ENCODE results near the gene HOMER2. TPM values are rescaled to one million over a fixed set of nuclear protein-coding genes. Genes with fewer than 3 reads are reported as not detected.

The HOMER2 gene
- total and polyA plus RNA-seq, 2 of the 13 experiments (the other 11 are each of a cell fraction or from before 2014, with no cell fraction given), result 12.9 to 14.1 TPM

- ATAC-seq (no peak), FAIRE-seq (no peak), DNase-seq (ENCODE audit: low spot score) (no peak)
- no peak overlapping the region for H2AFZ ChIP-seq (ENCODE audit: low read length)
- H3K4me1 ChIP-seq (ENCODE audit: insufficient read depth, low read length), result peaks cover 4% of the 10 kb centered on the region; the same call in 1 of the 2 replicates
- no peak overlapping the region for H3K4me3 ChIP-seq (replicated peaks in 1 of 3; ENCODE audit: insufficient read depth in 1 of 3, low read depth in 2 of 3, low read length in 3 of 3)
- WGBS (ENCODE audit: low lambda C conversion rate), result 68% methylated on average over 6 of the region's 6 CpGs
- ChIA-PET POLR2A (no interaction called here), CTCF (ENCODE audit: low intra/inter-chr PET ratio, low total read pairs) (no interaction called here)
- intact Hi-C loops (cut with micrococcal nuclease; ENCODE audit: unreplicated experiment) (no loop called here), in situ Hi-C loops (cut with HindIII; ENCODE audit: extremely low pct_ligation_motif_present, low pct_unique_long_range_greater_than_20kb) (no loop called here)
- H3K9me3 ChIP-seq (ENCODE audit: low read length), result peaks cover 12% of the 10 kb centered on the region
- H3K27me3 ChIP-seq (ENCODE audit: control insufficient read depth in 1 of 2, insufficient read depth in 2 of 2, low read length in 2 of 2), result no peaks in the 10 kb centered on the region
- H3K36me3 ChIP-seq (replicated peaks in 1 of 2; ENCODE audit: control insufficient read depth in 1 of 2, insufficient read depth in 2 of 2, low read length in 2 of 2), result no peaks in the 10 kb centered on the region
- no TSS peak for BruUV-seq (replicated peaks)
- H3K27ac ChIP-seq (ENCODE audit: extremely low read length, insufficient read depth, low read length), result no peak overlapping the region
- H3K4me2 ChIP-seq (ENCODE audit: low read depth, low read length), result no peak overlapping the region
- no peak overlapping the region for H3K9ac ChIP-seq (ENCODE audit: insufficient read depth, low read depth, low read length)
- no peaks in the 10 kb centered on the region for H3K79me2 ChIP-seq (ENCODE audit: insufficient read depth, low read length)
- no peaks in the 10 kb centered on the region for H4K20me1 ChIP-seq (ENCODE audit: insufficient read depth, low read length)
- TF ChIP-seq ZNF207 (IDR thresholded peaks at IDR 0.05; ENCODE audit: borderline replicate concordance), result no peak
- TF ChIP-seq FOXK1 (CRISPR knock-in tag; IDR thresholded peaks at IDR 0.05; ENCODE audit: borderline replicate concordance, low read depth), result no peak
- TF ChIP-seq KLF15 (CRISPR knock-in tag; IDR thresholded peaks at IDR 0.05; ENCODE audit: borderline replicate concordance), result no peak
- no peak for TF ChIP-seq NFKB2 (CRISPR knock-in tag; IDR thresholded peaks at IDR 0.05; ENCODE audit: borderline replicate concordance)
- TF ChIP-seq CREB1 (IDR thresholded peaks at IDR 0.05), result no peak
- no peak for TF ChIP-seq CREB1 (CRISPR knock-in tag; IDR thresholded peaks at IDR 0.05)
- TF ChIP-seq WIZ (CRISPR knock-in tag; IDR thresholded peaks at IDR 0.05), result no peak
- TF ChIP-seq, protein P1, sequence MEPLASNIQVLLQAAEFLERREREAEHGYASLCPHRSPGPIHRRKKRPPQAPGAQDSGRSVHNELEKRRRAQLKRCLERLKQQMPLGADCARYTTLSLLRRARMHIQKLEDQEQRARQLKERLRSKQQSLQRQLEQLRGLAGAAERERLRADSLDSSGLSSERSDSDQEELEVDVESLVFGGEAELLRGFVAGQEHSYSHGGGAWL (CRISPR knock-in tag; IDR thresholded peaks at IDR 0.05), result no peak
- TF ChIP-seq ATF4 (CRISPR knock-in tag; IDR thresholded peaks at IDR 0.05), result no peak
- TF ChIP-seq SOX6 (IDR thresholded peaks at IDR 0.05), result no peak
- TF ChIP-seq SOX6 (CRISPR knock-in tag; IDR thresholded peaks at IDR 0.05), result no peak
- no peak for TF ChIP-seq ZBTB46 (CRISPR knock-in tag; IDR thresholded peaks at IDR 0.05; ENCODE audit: borderline replicate concordance)
- TF ChIP-seq, protein P2, sequence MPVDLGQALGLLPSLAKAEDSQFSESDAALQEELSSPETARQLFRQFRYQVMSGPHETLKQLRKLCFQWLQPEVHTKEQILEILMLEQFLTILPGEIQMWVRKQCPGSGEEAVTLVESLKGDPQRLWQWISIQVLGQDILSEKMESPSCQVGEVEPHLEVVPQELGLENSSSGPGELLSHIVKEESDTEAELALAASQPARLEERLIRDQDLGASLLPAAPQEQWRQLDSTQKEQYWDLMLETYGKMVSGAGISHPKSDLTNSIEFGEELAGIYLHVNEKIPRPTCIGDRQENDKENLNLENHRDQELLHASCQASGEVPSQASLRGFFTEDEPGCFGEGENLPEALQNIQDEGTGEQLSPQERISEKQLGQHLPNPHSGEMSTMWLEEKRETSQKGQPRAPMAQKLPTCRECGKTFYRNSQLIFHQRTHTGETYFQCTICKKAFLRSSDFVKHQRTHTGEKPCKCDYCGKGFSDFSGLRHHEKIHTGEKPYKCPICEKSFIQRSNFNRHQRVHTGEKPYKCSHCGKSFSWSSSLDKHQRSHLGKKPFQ (CRISPR knock-in tag; IDR thresholded peaks at IDR 0.05; ENCODE audit: insufficient replicate concordance), result no peak
- TF ChIP-seq, protein P3, sequence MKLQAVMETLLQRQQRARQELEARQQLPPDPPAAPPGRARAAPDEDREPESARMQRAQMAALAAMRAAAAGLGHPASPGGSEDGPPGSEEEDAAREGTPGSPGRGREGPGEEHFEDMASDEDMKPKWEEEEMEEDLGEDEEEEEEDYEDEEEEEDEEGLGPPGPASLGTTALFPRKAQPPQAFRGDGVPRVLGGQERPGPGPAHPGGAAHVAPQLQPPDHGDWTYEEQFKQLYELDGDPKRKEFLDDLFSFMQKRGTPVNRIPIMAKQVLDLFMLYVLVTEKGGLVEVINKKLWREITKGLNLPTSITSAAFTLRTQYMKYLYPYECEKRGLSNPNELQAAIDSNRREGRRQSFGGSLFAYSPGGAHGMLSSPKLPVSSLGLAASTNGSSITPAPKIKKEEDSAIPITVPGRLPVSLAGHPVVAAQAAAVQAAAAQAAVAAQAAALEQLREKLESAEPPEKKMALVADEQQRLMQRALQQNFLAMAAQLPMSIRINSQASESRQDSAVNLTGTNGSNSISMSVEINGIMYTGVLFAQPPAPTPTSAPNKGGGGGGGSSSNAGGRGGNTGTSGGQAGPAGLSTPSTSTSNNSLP (IDR thresholded peaks at IDR 0.05; ENCODE audit: low read depth, low read length), result no peak
- no peak for TF ChIP-seq ZNF510 (CRISPR knock-in tag; IDR thresholded peaks at IDR 0.05; ENCODE audit: low read depth)
- TF ChIP-seq CC2D1A (CRISPR knock-in tag; IDR thresholded peaks at IDR 0.05), result no peak
Measured at GRCh38 chr15:82909080-82909815, 43.3 kb downstream of the HOMER2 start.
